Lung (tissue), 12 donors: Measurements from ENCODE around the gene CD82. TPM values are rescaled to one million over a fixed set of nuclear protein-coding genes. Genes with fewer than 3 reads are reported as not detected.
A peak's percentile ranks its signal among the peaks of the same experiment; 100 is the strongest.
"Not testable (repeated sequence)": the region's sequence is repeated elsewhere in the genome, so short reads cannot be mapped to it uniquely, and the experiment has no call there.

Experiments
- ATAC-seq: fragments of 200-7000 bp; cut with Tn5 transposase; one replicate; pipeline ENCODE4 v1.9.1; 2020; ENCODE audit warnings: moderate number of reproducible peaks; ENCODE audit not compliant: insufficient read depth, low FRiP score
- DNase-seq, 3 donors: peaks; one replicate each; pipeline ENCODE4 v3.0.0-alpha.2; 2013 to 2017
- H3K27ac ChIP-seq, 2 donors: one replicate each; pipeline ENCODE4 v1.5.1; 2013; ENCODE audit warnings: mild to moderate bottlenecking in 2 of 2, moderate library complexity in 2 of 2, control low read depth in 1 of 2, inconsistent platforms in 1 of 2, low read depth in 1 of 2, low read length in 1 of 2
- H3K27me3 ChIP-seq, 3 donors: one replicate each; pipeline ENCODE4 v1.5.1; 2013; ENCODE audit warnings: low read length in 2 of 3; ENCODE audit not compliant: control insufficient read depth in 3 of 3, insufficient read depth in 3 of 3
- H3K36me3 ChIP-seq, 4 donors: one replicate each; pipeline ENCODE4 v1.5.1; 2013; ENCODE audit warnings: low read length in 4 of 4, mild to moderate bottlenecking in 1 of 4, moderate library complexity in 1 of 4; ENCODE audit not compliant: control insufficient read depth in 4 of 4, insufficient read depth in 4 of 4
- H3K4me1 ChIP-seq, 5 donors: one replicate each; pipeline ENCODE4 v1.5.1; 2013; ENCODE audit warnings: low read length in 5 of 5, mild to moderate bottlenecking in 2 of 5, moderate library complexity in 1 of 5; ENCODE audit not compliant: control insufficient read depth in 5 of 5, insufficient read depth in 5 of 5
- H3K4me3 ChIP-seq: one replicate; pipeline ENCODE4 v1.5.1; 2013; ENCODE audit warnings: mild to moderate bottlenecking, control low read depth, moderate library complexity
- H3K9ac ChIP-seq, 2 donors: one replicate each; pipeline ENCODE4 v1.5.1; 2013; ENCODE audit warnings: low read length in 2 of 2, control low read depth in 1 of 2; ENCODE audit not compliant: insufficient read depth in 1 of 2
- H3K9me3 ChIP-seq, 4 donors: one replicate each; pipeline ENCODE4 v1.5.1; 2013; ENCODE audit warnings: low read length in 3 of 4, mild to moderate bottlenecking in 1 of 4, moderate library complexity in 1 of 4; ENCODE audit not compliant: control insufficient read depth in 4 of 4, insufficient read depth in 3 of 4
- WGBS, 2 donors: extraction: QIAGEN DNeasy Blood & Tissue Kit; methylation state at CpG; one replicate each; pipeline ENCODE4 v1.1.7; 2013; 5-methylcytosine and 5-hydroxymethylcytosine counted together
- polyA plus RNA-seq, 2 donors: library from polyadenylated mRNA; stranded (reverse); fragments of 200-250 nt; gene quantifications; one replicate each; pipeline ENCODE4 v1.2.1, GENCODE V29; 2013
- total RNA-seq, 2 donors: library from RNA; depleted of rRNA in 1 of 2; stranded (reverse); fragments of >200 nt in 1 of 2; gene quantifications; one replicate each; pipeline ENCODE4 v1.2.1, GENCODE V29; 2014 to 2021
- TF ChIP-seq, protein P1 (sequence below): IDR thresholded peaks from 2 replicates; pipeline ENCODE4 v1.5.1; 2012; ENCODE audit warnings: mild to moderate bottlenecking; ENCODE audit errors: control extremely low read depth, extremely low read depth
- donor health status: control.
- donor health status: control.
- donor health status: Bipolar disorder and iron deficiency.
- donor health status: healthy.
- donor health status: DM: yes; HTN: yes; CAD: no.

The CD82 gene
- total and polyA plus RNA-seq, 4 donors, result 63.3 to 237 (median 190) TPM

DNA sequence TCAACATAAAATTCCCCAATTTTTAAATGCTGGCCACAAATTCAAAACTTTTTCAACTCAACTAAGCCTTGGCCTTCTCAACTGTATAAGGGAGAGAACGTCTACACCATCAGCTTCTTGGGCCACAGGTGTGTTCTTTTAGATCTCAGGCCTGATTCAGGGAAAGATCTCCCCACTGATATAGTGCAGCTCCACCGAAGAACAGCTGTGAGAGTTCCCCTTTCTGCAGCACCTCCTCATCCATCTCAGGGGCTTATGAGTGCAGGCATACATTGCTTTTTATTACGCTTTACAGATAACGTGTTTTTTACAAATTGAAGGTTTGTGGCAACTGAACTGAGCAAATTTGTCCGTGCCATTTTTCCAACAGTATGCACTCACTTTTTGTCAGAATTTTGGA is 8.0 kb upstream of the CD82 start:
- ATAC-seq, result no peak
- WGBS, 2 donors, result 42 to 68% methylated on average over 5 of the region's 5 CpGs
- Histone ChIP-seq H3K27ac (no peak overlapping the region), H3K27me3 (no peaks in the 10 kb centered on the region), H3K4me1 (peaks cover 0 to 12% (median 6%) of the 10 kb centered on the region in 5 donors), H3K4me3 (no peak overlapping the region), H3K9me3 (no peaks in the 10 kb centered on the region), H3K36me3 (no peaks in the 10 kb centered on the region), H3K9ac (no peak overlapping the region)
- DNase-seq, result no peak
- TF ChIP-seq, protein P1, sequence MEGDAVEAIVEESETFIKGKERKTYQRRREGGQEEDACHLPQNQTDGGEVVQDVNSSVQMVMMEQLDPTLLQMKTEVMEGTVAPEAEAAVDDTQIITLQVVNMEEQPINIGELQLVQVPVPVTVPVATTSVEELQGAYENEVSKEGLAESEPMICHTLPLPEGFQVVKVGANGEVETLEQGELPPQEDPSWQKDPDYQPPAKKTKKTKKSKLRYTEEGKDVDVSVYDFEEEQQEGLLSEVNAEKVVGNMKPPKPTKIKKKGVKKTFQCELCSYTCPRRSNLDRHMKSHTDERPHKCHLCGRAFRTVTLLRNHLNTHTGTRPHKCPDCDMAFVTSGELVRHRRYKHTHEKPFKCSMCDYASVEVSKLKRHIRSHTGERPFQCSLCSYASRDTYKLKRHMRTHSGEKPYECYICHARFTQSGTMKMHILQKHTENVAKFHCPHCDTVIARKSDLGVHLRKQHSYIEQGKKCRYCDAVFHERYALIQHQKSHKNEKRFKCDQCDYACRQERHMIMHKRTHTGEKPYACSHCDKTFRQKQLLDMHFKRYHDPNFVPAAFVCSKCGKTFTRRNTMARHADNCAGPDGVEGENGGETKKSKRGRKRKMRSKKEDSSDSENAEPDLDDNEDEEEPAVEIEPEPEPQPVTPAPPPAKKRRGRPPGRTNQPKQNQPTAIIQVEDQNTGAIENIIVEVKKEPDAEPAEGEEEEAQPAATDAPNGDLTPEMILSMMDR, result no peak

DNA sequence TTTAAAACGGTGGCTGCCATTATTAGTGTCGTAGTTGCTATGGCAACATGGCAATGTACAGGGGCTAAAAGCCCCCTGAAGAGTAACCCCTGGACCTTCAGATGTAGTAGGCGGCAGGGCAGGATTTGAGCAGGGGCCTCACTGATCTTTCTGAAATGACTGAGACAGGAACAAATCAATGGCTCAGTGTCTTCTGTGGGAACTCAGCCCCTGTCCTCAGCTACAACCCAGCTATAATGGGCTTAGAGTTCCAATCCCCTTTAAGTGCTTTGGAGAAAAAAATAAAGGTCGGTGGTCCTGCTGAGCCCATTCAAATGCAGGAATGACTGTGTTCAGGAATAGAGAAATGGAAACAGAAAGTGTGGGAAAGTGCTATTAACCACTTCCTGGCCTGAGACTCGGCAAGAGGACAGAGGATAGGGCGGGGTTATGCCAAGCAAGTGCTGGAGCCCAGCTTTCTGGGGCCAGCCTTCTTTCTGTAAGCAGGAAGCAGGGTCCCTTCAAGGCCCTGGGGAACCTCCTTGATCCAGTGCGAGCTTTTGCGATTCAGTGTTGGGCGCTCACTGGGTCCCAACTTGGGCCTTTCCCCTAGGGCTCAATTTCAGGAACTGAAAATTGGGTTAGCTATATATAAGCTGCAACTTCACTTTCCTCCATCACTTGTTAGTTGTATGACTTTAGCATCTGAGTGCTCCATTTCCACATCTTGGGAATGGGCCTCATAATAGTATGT is 6.1 kb upstream of the CD82 start:
- H3K27ac ChIP-seq, result peak overlapping the region in 1 of 2 donors; percentile 39
- no peaks in the 10 kb centered on the region for H3K36me3 ChIP-seq
- TF ChIP-seq, protein P1, result no peak
- DNase-seq, result no peak
- H3K9ac ChIP-seq, result no peak overlapping the region
- no peak overlapping the region for H3K4me3 ChIP-seq
- WGBS, 2 donors, result 51 to 60% methylated on average over 9 of the region's 9 CpGs
- ATAC-seq, result peak; percentile 28
- peaks cover 6 to 31% (median 23%) of the 10 kb centered on the region in 5 donors for H3K4me1 ChIP-seq
- H3K27me3 ChIP-seq, result no peaks in the 10 kb centered on the region
- no peaks in the 10 kb centered on the region for H3K9me3 ChIP-seq

GRCh38 chr11:44559940-44560300 is 5.5 kb upstream of the CD82 start:
- not testable (repeated sequence) for H3K9ac ChIP-seq, DNase-seq, ATAC-seq, H3K4me3 ChIP-seq, H3K27ac ChIP-seq, H3K36me3 ChIP-seq, H3K9me3 ChIP-seq, H3K27me3 ChIP-seq
- WGBS, 2 donors, result 77 to 84% methylated on average over 7 of the region's 7 CpGs
- H3K4me1 ChIP-seq, result peaks cover 8 to 37% (median 27%) of the 10 kb centered on the region in 5 donors

GRCh38 chr11:44561275-44561805 is 4.1 kb upstream of the CD82 start:
- TF ChIP-seq, protein P1, result no peak
- DNase-seq (no peak), ATAC-seq (no peak)
- Histone ChIP-seq H3K27ac (no peak overlapping the region), H3K9me3 (no peaks in the 10 kb centered on the region), H3K27me3 (no peaks in the 10 kb centered on the region), H3K36me3 (no peaks in the 10 kb centered on the region), H3K4me1 (peaks cover 8 to 45% (median 27%) of the 10 kb centered on the region in 5 donors), H3K4me3 (no peak overlapping the region), H3K9ac (no peak overlapping the region)
- 97% methylated on average over 3 of the region's 3 CpGs for WGBS, 2 donors
